GM12875 (cell line): ENCODE measurements around the gene EEIG2.

Source experiments
- H3K4me3 ChIP-seq: one replicate; pipeline ENCODE4 v1.5.1; 2011; ENCODE audit warnings: low read depth, low read length, control low read depth
- CTCF ChIP-seq: IDR thresholded peaks from 2 replicates; pipeline ENCODE4 v1.5.1; 2011; ENCODE audit warnings: low read depth, mild to moderate bottlenecking, control low read depth, inconsistent platforms, low read length, moderate library complexity, borderline replicate concordance; ENCODE audit not compliant: insufficient read depth

EEIG2 gene

GRCh38 chr1:108593448-108593847, 33.5 kb downstream of the EEIG2 start:
- TF ChIP-seq CTCF = no peak
- H3K4me3 ChIP-seq = no peak overlapping the region

- no peak for TF ChIP-seq CTCF
- H3K4me3 ChIP-seq = no peak overlapping the region
Observed at GRCh38 chr1:108595507-108595906, 35.6 kb downstream of the EEIG2 start.

- TF ChIP-seq CTCF = no peak
- H3K4me3 ChIP-seq = no peak overlapping the region
Observed at GRCh38 chr1:108597041-108597440, 37.1 kb downstream of the EEIG2 start.

GRCh38 chr1:108598340-108598739, 38.4 kb downstream of the EEIG2 start:
- H3K4me3 ChIP-seq = no peak overlapping the region
- TF ChIP-seq CTCF = no peak

- TF ChIP-seq CTCF = no peak
- H3K4me3 ChIP-seq = no peak overlapping the region
Observed at GRCh38 chr1:108600504-108600903, 40.6 kb downstream of the EEIG2 start.

GRCh38 chr1:108601708-108602410, 42.0 kb downstream of the EEIG2 start:
- no peak overlapping the region for H3K4me3 ChIP-seq
- TF ChIP-seq CTCF = no peak

- H3K4me3 ChIP-seq = no peak overlapping the region
- TF ChIP-seq CTCF = no peak
Observed at GRCh38 chr1:108605633-108606032, 45.7 kb downstream of the EEIG2 start.
